H1 (cell line): ENCODE measurements around the gene PSMB4. TPM values are rescaled to one million over a fixed set of nuclear protein-coding genes. Genes with fewer than 3 reads are reported as not detected.
"Not testable (repeated sequence)": the region's sequence is repeated elsewhere in the genome, so short reads cannot be mapped to it uniquely, and the experiment has no call there.

Source experiments
- CTCF ChIA-PET: fragments of 300-600 bp; sonication (Branson Sonifier 250); formaldehyde crosslinking; loops from one replicate; lab custom pipeline; 2021; ENCODE audit not compliant: partially characterized antibody; lab: Charles Lee
- POLR2A ChIA-PET: fragments of 300-600 bp; sonication (Branson Sonifier 250); formaldehyde crosslinking; loops from one replicate; lab custom pipeline; 2021; ENCODE audit warnings: inconsistent platforms; ENCODE audit not compliant: partially characterized antibody; lab: Charles Lee
- DNase-seq, 2 experiments: peaks; one replicate each; pipeline versions ENCODE4 v3.0.0 to v3.0.0-alpha.2; 2010 to 2022; ENCODE audit warnings: low spot score in 2 of 2, low read depth in 1 of 2, mixed read lengths in 1 of 2
- FAIRE-seq: peaks from 2 replicates; lab custom pipeline; 2011; peaks lifted over from hg19 to GRCh38; lab: Jason Lieb, UNC
- H2AFZ ChIP-seq: 2 replicates; pipeline ENCODE4 v1.8.1; 2012; ENCODE audit warnings: low read length, inconsistent platforms
- H2AK5ac ChIP-seq: 2 replicates; pipeline ENCODE4 v1.6.1; 2013; ENCODE audit warnings: low read depth, low read length
- H2BK120ac ChIP-seq: replicated peaks from 2 replicates; pipeline ENCODE3; 2013; ENCODE audit warnings: low read depth, low read length, inconsistent platforms
- H2BK12ac ChIP-seq: 2 replicates; pipeline ENCODE4 v1.6.1; 2013; ENCODE audit warnings: low read depth, low read length
- H2BK15ac ChIP-seq: 2 replicates; pipeline ENCODE4 v1.6.1; 2013; ENCODE audit warnings: low read length
- H2BK20ac ChIP-seq: 2 replicates; pipeline ENCODE4 v1.6.1; 2013; ENCODE audit warnings: low read length
- H2BK5ac ChIP-seq: 2 replicates; pipeline ENCODE4 v1.6.1; 2013; ENCODE audit warnings: low read depth, low read length
- H3K14ac ChIP-seq: 2 replicates; pipeline ENCODE4 v1.6.1; 2013; ENCODE audit warnings: inconsistent platforms; ENCODE audit not compliant: insufficient read length
- H3K18ac ChIP-seq: 2 replicates; pipeline ENCODE4 v1.6.1; 2013; ENCODE audit warnings: low read length; ENCODE audit errors: extremely low read depth
- H3K23ac ChIP-seq: 2 replicates; pipeline ENCODE4 v1.6.1; 2013; ENCODE audit warnings: inconsistent platforms; ENCODE audit not compliant: insufficient read length
- H3K23me2 ChIP-seq: 2 replicates; pipeline ENCODE4 v1.6.1; 2013; ENCODE audit warnings: low read depth, low read length
- H3K27ac ChIP-seq: 2 replicates; pipeline ENCODE4 v1.6.1; 2011; ENCODE audit warnings: low read depth, low read length, inconsistent platforms
- H3K27me3 ChIP-seq, 4 experiments: replicated peaks in 1 of 4; 1 replicate in 1 of 4; 2 replicates in 3 of 4; pipeline versions ENCODE4 v1.6.1 to v1.8.1; 2011 to 2013; ENCODE audit warnings: low read length in 3 of 4, mild to moderate bottlenecking in 3 of 4, inconsistent platforms in 2 of 4, mixed read lengths in 2 of 4, moderate library complexity in 1 of 4; ENCODE audit not compliant: control insufficient read depth in 3 of 4, insufficient read depth in 3 of 4; ENCODE audit errors: extremely low read depth in 1 of 4
- H3K36me3 ChIP-seq, 4 experiments: 2 replicates each; pipeline versions ENCODE4 v1.6.1 to v1.8.1; 2011 to 2013; ENCODE audit warnings: mild to moderate bottlenecking in 4 of 4, low read length in 3 of 4, moderate library complexity in 2 of 4, control low read depth in 1 of 4, inconsistent platforms in 1 of 4; ENCODE audit not compliant: insufficient read depth in 4 of 4, control insufficient read depth in 2 of 4
- H3K4ac ChIP-seq: replicated peaks from 2 replicates; pipeline ENCODE3; 2013; ENCODE audit warnings: low read length, low read depth, mixed read lengths, inconsistent platforms; ENCODE audit not compliant: insufficient read length
- H3K4me1 ChIP-seq, 4 experiments: replicated peaks in 1 of 4; 1 replicate in 1 of 4; 2 replicates in 3 of 4; pipeline versions ENCODE4 v1.6.1 to v1.8.1; 2011 to 2013; ENCODE audit warnings: low read length in 3 of 4, inconsistent platforms in 2 of 4, mixed read lengths in 1 of 4; ENCODE audit not compliant: insufficient read depth in 4 of 4, control insufficient read depth in 3 of 4
- H3K4me2 ChIP-seq, 2 experiments: 2 replicates each; pipeline versions ENCODE4 v1.6.1 to v1.8.1; 2011 to 2013; ENCODE audit warnings: low read depth in 2 of 2, low read length in 2 of 2, control low read depth in 1 of 2, inconsistent platforms in 1 of 2, mild to moderate bottlenecking in 1 of 2; ENCODE audit not compliant: insufficient read depth in 1 of 2
- H3K4me3 ChIP-seq, 4 experiments: fragments of 200-600, 300-600 bp in 1 of 4; sonication (generic), shearing (Covaris generic), sonication (Bioruptor Twin) in 1 of 4; 2 replicates each; pipeline versions ENCODE4 v1.5.1 to v1.8.1; 2011 to 2016; ENCODE audit warnings: low read length in 4 of 4, low read depth in 3 of 4, control low read depth in 2 of 4, inconsistent platforms in 2 of 4, mild to moderate bottlenecking in 2 of 4, mixed read lengths in 1 of 4, moderate library complexity in 1 of 4; ENCODE audit not compliant: insufficient read depth in 2 of 4; ENCODE audit errors: extremely low read depth in 1 of 4
- H3K56ac ChIP-seq: replicated peaks from 2 replicates; pipeline ENCODE3; 2013; ENCODE audit warnings: low read depth, mild to moderate bottlenecking, mixed read lengths, low read length, inconsistent platforms; ENCODE audit not compliant: insufficient read length
- H3K79me1 ChIP-seq: 2 replicates; pipeline ENCODE4 v1.6.1; 2013; ENCODE audit warnings: low read depth, low read length, control low read depth
- H3K79me2 ChIP-seq, 2 experiments: 2 replicates each; pipeline versions ENCODE4 v1.6.1 to v1.8.1; 2012 to 2013; ENCODE audit warnings: low read length in 2 of 2, mild to moderate bottlenecking in 2 of 2, inconsistent platforms in 1 of 2; ENCODE audit not compliant: insufficient read depth in 2 of 2, control insufficient read depth in 1 of 2
- H3K9ac ChIP-seq, 4 experiments: replicated peaks in 1 of 4; 1 replicate in 1 of 4; 2 replicates in 3 of 4; pipeline versions ENCODE4 v1.6.1 to v1.8.1; 2011 to 2013; ENCODE audit warnings: low read depth in 3 of 4, low read length in 3 of 4, control low read depth in 2 of 4, mild to moderate bottlenecking in 2 of 4, moderate library complexity in 2 of 4, inconsistent platforms in 1 of 4; ENCODE audit errors: extremely low read depth in 1 of 4
- H3K9me3 ChIP-seq, 2 experiments: 2 replicates each; pipeline versions ENCODE4 v1.6.1 to v1.8.1; 2012 to 2013; ENCODE audit warnings: mild to moderate bottlenecking in 2 of 2, moderate library complexity in 2 of 2, control low read depth in 1 of 2, inconsistent platforms in 1 of 2, low read depth in 1 of 2, low read length in 1 of 2, mixed read lengths in 1 of 2; ENCODE audit not compliant: insufficient read depth in 2 of 2
- H4K20me1 ChIP-seq, 2 experiments: replicated peaks in 1 of 2; 2 replicates each; pipeline versions ENCODE3 to v1.8.1; 2011 to 2013; ENCODE audit warnings: inconsistent platforms in 2 of 2, low read length in 2 of 2, mild to moderate bottlenecking in 1 of 2; ENCODE audit not compliant: insufficient read depth in 2 of 2, control insufficient read depth in 1 of 2
- H4K5ac ChIP-seq: 2 replicates; pipeline ENCODE4 v1.6.1; 2013; ENCODE audit warnings: low read length, low read depth, mixed read lengths, inconsistent platforms; ENCODE audit not compliant: insufficient read length
- H4K8ac ChIP-seq: 2 replicates; pipeline ENCODE4 v1.8.0; 2013; ENCODE audit warnings: mild to moderate bottlenecking, moderate library complexity, low read length, inconsistent platforms; ENCODE audit not compliant: insufficient read depth; ENCODE audit errors: extremely low read depth
- H4K91ac ChIP-seq: replicated peaks from 2 replicates; pipeline ENCODE3; 2013; ENCODE audit warnings: low read length, mixed read lengths, inconsistent platforms; ENCODE audit not compliant: insufficient read length
- WGBS, 2 experiments: shearing (Covaris generic) in 1 of 2; methylation state at CpG; one replicate each; pipeline versions ENCODE4 v1.1.6 to v1.1.7; 2013 to 2015; ENCODE audit warnings: low lambda C conversion rate in 2 of 2, mixed read lengths in 2 of 2, inconsistent platforms in 1 of 2, low coverage in 1 of 2, missing lambda C conversion rate in 1 of 2; ENCODE audit not compliant: insufficient replicate concordance in 2 of 2, insufficient coverage in 1 of 2, insufficient read length in 1 of 2; ENCODE audit errors: extremely low coverage in 1 of 2, missing lambda C conversion rate in 1 of 2; 5-methylcytosine and 5-hydroxymethylcytosine counted together
- polyA plus RNA-seq, 7 experiments: library from polyadenylated mRNA; depleted of rRNA in 3 of 7; stranded (reverse) in 5 of 7; unstranded in 2 of 7; fragments of >200 nt in 5 of 7; fragments of 200-250 nt in 2 of 7; gene quantifications; 1 replicate in 5 of 7; 2 replicates in 1 of 7; 4 replicates in 1 of 7; pipeline versions ENCODE4 v1.2.1 to v1.2.3, GENCODE V29; 2011 to 2013; ENCODE audit warnings: missing spikeins in 2 of 7, mixed read lengths in 2 of 7
- total RNA-seq: library from RNA; stranded (reverse); fragmentation: NEBNext Ultra II Directional; extraction: Animal tissue kit (Norgen Biotek cat#: 25700); gene quantifications from 2 replicates; pipeline ENCODE4 v1.2.1, GENCODE V29; 2021

Gene PSMB4
- total and polyA plus RNA-seq, 2 of the 8 experiments (the other 6 are each of a cell fraction or from before 2014, with no cell fraction given): 430 to 1,098 TPM

GRCh38 chr1:151390221-151391078, 8.9 kb upstream of the PSMB4 start:
- H4K20me1 ChIP-seq, H2BK20ac ChIP-seq, H2BK12ac ChIP-seq, H2BK5ac ChIP-seq, H3K18ac ChIP-seq, H3K4ac ChIP-seq, H3K4me2 ChIP-seq, H3K36me3 ChIP-seq, H3K9me3 ChIP-seq, POLR2A ChIA-PET, H3K56ac ChIP-seq, H4K91ac ChIP-seq, H4K8ac ChIP-seq, FAIRE-seq, H3K27me3 ChIP-seq, H3K4me1 ChIP-seq, H3K23me2 ChIP-seq, H2BK120ac ChIP-seq, H2AFZ ChIP-seq, H3K27ac ChIP-seq, H3K79me2 ChIP-seq, H3K23ac ChIP-seq, DNase-seq, H4K5ac ChIP-seq, H3K79me1 ChIP-seq, H3K4me3 ChIP-seq, H2AK5ac ChIP-seq, H2BK15ac ChIP-seq, H3K14ac ChIP-seq, H3K9ac ChIP-seq: not testable (repeated sequence)
- 93% methylated on average over 22 of the region's 22 CpGs; no CpG with 5 or more reads in 1 of the 2 experiments for WGBS, 2 experiments
- CTCF ChIA-PET: interaction anchor here (2.2 kb wide), 1 partner anchor 89 kb away, joined by 9 read pairs; no protein-coding TSS in a partner anchor
